Immature natural killer cell (primary cell): ENCODE measurements around the gene CCDC6. TPM values are rescaled to one million over a fixed set of nuclear protein-coding genes. Genes with fewer than 3 reads are reported as not detected.

Source experiments
- DNase-seq, 3 donors: peaks; one replicate each; pipeline ENCODE4 v3.0.0; 2022; ENCODE audit warnings: mixed read lengths in 1 of 3
- H3K27ac Mint-ChIP-seq, 6 donors: one replicate each; pipeline ENCODE4 v1.8.0; 2020; ENCODE audit warnings: mixed read lengths in 6 of 6, mild to moderate bottlenecking in 5 of 6, inconsistent platforms in 4 of 6, moderate library complexity in 3 of 6
- H3K27me3 Mint-ChIP-seq, 3 donors: one replicate each; pipeline ENCODE4 v1.8.0; 2020 to 2021; ENCODE audit warnings: low read depth in 3 of 3, mild to moderate bottlenecking in 3 of 3, mixed read lengths in 3 of 3, moderate library complexity in 3 of 3, inconsistent platforms in 1 of 3
- H3K36me3 Mint-ChIP-seq, 3 donors: one replicate each; pipeline ENCODE4 v1.8.0; 2020; ENCODE audit warnings: mixed read lengths in 3 of 3, inconsistent platforms in 2 of 3, mild to moderate bottlenecking in 2 of 3
- H3K4me1 Mint-ChIP-seq, 2 donors: one replicate each; pipeline ENCODE4 v1.8.0; 2020; ENCODE audit warnings: inconsistent platforms in 2 of 2, mild to moderate bottlenecking in 2 of 2, mixed read lengths in 2 of 2, moderate library complexity in 1 of 2
- H3K4me3 Mint-ChIP-seq, 5 donors: one replicate each; pipeline ENCODE4 v1.8.0; 2020; ENCODE audit warnings: mild to moderate bottlenecking in 5 of 5, mixed read lengths in 5 of 5, inconsistent platforms in 3 of 5, moderate library complexity in 3 of 5
- H3K9me3 Mint-ChIP-seq, 6 donors: one replicate each; pipeline ENCODE4 v1.8.0; 2020; ENCODE audit warnings: mild to moderate bottlenecking in 6 of 6, mixed read lengths in 6 of 6, inconsistent platforms in 4 of 6, moderate library complexity in 3 of 6
- polyA plus RNA-seq, 3 donors: library from polyadenylated mRNA; unstranded; fragments of 300-500 nt; fragmentation: Illumina TruSeq; gene quantifications; one replicate each; pipeline ENCODE4 v1.2.3, GENCODE V29; 2021

Gene CCDC6
- polyA plus RNA-seq, 3 donors from 2014 or later, result 1.6 to 3.5 (median 1.8) TPM

DNA sequence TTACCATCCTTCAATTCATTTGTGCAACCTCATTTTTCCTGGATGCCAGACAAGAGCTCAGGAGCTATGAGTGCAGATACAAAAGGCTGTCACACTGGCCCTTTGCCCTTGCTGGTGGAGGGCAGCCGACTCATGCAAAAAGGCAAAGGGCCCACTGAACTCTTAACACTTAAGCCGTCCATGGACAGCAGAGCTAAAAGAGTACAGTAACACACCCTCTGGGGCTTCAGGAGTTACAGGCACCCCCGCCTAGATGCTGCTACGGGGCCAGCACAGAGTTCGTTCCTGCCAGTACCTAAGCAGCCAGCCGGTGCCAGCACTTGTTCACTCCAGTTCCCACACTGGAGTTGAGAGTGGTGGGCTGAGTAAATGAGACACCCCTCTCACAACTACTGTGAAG lies 83.2 kb downstream of the CCDC6 start:
- Mint-ChIP-seq H3K9me3 (no peaks in the 10 kb centered on the region), H3K4me3 (no peak overlapping the region), H3K27me3 (no peaks in the 10 kb centered on the region), H3K27ac (no peak overlapping the region), H3K4me1 (peaks cover 44 to 79% of the 10 kb centered on the region in 2 donors), H3K36me3 (peaks cover 4 to 11% (median 8%) of the 10 kb centered on the region in 3 donors)
- no peak for DNase-seq

DNA sequence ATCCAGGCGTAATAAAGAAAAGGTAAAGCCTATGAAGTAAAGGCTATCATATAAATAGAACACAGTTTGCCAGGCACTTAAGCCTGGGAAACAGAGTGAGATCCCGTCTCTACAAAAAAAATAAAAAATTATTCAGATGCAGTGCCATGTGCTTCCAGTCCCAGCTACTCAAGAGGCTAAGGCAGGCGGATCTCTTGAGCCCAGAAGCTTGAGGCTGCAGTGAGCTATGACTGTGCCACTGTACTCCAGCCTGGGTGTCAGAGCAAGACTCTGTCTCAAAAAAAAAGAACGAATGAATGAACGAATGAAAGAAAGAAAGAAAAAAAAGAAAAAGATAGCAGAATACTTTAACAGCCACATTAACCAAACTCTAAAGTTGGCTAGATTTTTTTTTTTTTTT lies 85.9 kb downstream of the CCDC6 start:
- Mint-ChIP-seq H3K9me3 (no peaks in the 10 kb centered on the region), H3K4me1 (peaks cover 43 to 76% of the 10 kb centered on the region in 2 donors), H3K4me3 (no peak overlapping the region), H3K27ac (peak overlapping the region in 1 of 6 donors; percentile 29), H3K36me3 (peaks cover 4 to 10% (median 5%) of the 10 kb centered on the region in 3 donors), H3K27me3 (peaks cover 0 to 2% (median 0%) of the 10 kb centered on the region in 3 donors)
- no peak for DNase-seq

DNA sequence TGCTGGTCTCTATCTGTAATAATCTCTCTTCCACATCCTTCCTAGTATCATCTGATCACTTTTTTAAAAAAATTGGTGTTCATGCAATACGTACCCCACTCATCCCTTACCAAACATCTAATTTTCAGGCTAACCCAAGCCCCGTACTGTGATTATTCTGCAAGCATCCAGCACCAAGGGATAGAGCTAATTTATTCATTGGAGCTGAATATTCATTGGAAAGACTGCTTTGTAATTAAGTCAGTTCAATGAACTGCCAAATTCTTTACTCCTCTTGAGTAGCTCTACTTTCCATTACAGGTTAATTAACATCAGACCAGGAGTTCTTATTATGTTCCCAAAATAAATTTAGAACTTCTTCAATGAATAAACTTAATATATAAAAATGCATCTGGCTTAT lies 86.7 kb downstream of the CCDC6 start:
- Mint-ChIP-seq H3K4me1 (peaks cover 38 to 76% of the 10 kb centered on the region in 2 donors), H3K9me3 (no peaks in the 10 kb centered on the region), H3K27me3 (peaks cover 0 to 2% (median 0%) of the 10 kb centered on the region in 3 donors), H3K27ac (peak overlapping the region in 1 of 6 donors; percentile 29), H3K36me3 (peaks cover 0 to 6% (median 1%) of the 10 kb centered on the region in 3 donors), H3K4me3 (peak overlapping the region in 2 of 5 donors; percentile 12 to 30)
- no peak for DNase-seq

DNA sequence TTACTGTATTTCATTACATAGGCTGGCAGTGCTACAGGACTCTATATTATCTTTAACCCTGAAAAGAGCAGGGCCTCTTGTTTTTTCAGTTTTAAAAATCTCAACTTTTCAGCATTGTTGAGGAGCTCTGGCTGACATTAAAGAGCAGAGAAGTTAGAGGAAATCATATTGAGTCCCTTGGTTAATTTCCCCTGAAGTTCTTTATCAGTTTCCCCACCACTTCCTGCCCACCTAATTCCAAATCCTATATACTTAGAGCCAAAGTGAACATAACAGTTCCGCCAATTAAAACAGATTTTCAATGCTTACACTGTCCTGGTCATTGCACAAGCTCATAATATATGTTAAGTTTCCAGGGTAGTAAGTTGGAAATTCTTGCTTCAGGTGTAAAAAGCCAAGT lies 87.1 kb downstream of the CCDC6 start:
- Mint-ChIP-seq H3K27me3 (peaks cover 0 to 2% (median 0%) of the 10 kb centered on the region in 3 donors), H3K4me3 (no peak overlapping the region), H3K27ac (peak overlapping the region in 1 of 6 donors; percentile 29), H3K36me3 (peaks cover 0 to 5% (median 3%) of the 10 kb centered on the region in 3 donors), H3K9me3 (no peaks in the 10 kb centered on the region), H3K4me1 (peaks cover 35 to 72% of the 10 kb centered on the region in 2 donors)
- no peak for DNase-seq

DNA sequence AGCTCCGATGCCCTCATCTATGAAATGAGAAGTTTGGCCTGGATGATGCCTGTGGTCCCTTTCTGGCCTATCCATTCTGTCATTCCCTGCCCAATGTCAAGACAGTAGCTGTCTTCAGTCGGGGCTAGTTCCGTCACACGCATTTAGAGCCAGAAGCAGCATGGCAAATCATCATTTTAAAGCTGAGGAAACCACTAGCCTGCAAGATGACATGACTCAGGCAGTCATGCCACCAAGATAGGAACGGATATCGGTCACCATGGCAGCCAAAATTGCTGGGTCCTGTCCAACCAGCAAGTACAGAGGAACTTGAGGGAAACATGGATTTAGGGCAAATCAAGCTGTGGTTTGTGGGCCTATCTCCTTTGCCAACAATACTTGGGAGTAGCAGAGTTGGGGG lies 88.6 kb downstream of the CCDC6 start:
- peak overlapping the region in 4 of 5 donors; percentile 5 to 72 (median 18) for H3K4me3 Mint-ChIP-seq
- peaks cover 26 to 64% of the 10 kb centered on the region in 2 donors for H3K4me1 Mint-ChIP-seq
- peaks cover 0 to 2% (median 0%) of the 10 kb centered on the region in 3 donors for H3K27me3 Mint-ChIP-seq
- DNase-seq, result peak in 2 of 3 donors; percentile 3
- peak overlapping the region in 3 of 6 donors; percentile 28 to 38 (median 33) for H3K27ac Mint-ChIP-seq
- peaks cover 0 to 14% (median 7%) of the 10 kb centered on the region in 3 donors for H3K36me3 Mint-ChIP-seq
- no peaks in the 10 kb centered on the region for H3K9me3 Mint-ChIP-seq

DNA sequence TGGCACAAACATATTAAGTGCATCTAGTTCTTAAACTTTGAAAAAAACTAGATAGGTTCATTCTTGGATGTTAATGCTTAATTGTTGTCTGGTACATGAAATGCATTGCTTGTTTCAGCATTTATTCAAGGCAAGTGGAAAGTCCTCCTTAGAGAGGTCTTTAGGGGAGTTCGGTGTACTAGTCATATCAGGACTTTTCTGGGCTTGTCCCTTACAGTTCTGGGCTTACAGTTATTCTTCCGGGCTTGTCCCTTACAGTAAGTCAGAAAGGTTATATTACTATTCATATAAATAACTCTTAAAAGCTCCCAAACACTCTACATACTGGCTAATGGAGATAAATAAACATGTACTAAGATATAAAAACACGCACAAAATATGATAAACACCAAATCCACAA lies 91.5 kb downstream of the CCDC6 start:
- no peak overlapping the region for H3K27ac Mint-ChIP-seq
- no peaks in the 10 kb centered on the region for H3K9me3 Mint-ChIP-seq
- H3K4me1 Mint-ChIP-seq, result peaks cover 22 to 46% of the 10 kb centered on the region in 2 donors
- H3K4me3 Mint-ChIP-seq, result no peak overlapping the region
- H3K36me3 Mint-ChIP-seq, result peaks cover 15 to 38% (median 15%) of the 10 kb centered on the region in 3 donors
- no peak for DNase-seq
- H3K27me3 Mint-ChIP-seq, result peaks cover 0 to 2% (median 0%) of the 10 kb centered on the region in 3 donors

DNA sequence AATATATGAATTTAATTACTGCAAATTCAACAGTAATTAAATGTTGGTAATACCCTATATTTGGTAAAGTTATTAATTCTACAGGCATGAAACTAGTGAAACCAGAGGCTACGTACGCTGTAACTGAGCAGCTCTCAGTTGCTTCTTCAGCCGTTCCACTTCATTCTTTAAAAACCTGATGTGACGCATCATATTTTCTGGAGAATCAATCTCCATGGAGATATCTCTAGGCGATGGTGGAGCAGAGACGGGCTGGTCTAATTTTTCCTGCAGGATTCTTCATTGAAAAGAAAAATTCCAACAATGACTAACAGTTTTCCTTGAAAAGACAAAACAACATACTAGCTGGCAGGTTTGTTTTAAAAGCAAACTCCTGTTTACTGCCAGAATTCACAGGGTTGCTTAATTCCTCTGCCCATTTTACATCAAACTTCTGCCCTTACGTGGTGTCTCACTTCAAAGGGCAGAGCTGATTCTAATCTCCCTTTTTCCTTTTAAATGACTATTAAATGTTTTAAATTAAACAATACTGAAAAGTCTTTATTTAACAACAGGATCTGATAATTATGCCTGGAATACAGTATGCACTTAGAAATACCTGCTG lies 93.7 kb downstream of the CCDC6 start:
- Mint-ChIP-seq H3K9me3 (no peaks in the 10 kb centered on the region), H3K4me1 (peaks cover 7 to 29% of the 10 kb centered on the region in 2 donors), H3K27ac (no peak overlapping the region), H3K27me3 (peaks cover 0 to 2% (median 0%) of the 10 kb centered on the region in 3 donors), H3K4me3 (no peak overlapping the region), H3K36me3 (peaks cover 15 to 46% (median 15%) of the 10 kb centered on the region in 3 donors)
- no peak for DNase-seq

DNA sequence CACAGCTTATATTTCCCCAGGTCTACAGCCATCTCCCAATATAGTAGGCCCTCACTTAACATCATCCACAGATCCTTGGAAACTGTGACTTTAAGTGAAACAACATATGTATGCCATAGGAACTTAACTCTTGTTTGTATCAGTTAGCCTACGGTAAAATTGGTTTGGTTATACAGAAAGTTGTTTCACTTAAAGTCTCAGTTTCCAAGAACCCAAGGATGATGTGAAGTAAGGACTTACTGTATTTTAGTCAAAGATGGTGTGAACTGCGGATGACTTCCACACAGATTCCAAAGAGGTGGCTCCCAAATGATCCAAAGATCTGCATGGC lies 96.7 kb downstream of the CCDC6 start:
- Mint-ChIP-seq H3K27me3 (no peaks in the 10 kb centered on the region), H3K27ac (peak overlapping the region in 1 of 6 donors; percentile 2), H3K36me3 (peaks cover 14 to 58% (median 20%) of the 10 kb centered on the region in 3 donors)

DNA sequence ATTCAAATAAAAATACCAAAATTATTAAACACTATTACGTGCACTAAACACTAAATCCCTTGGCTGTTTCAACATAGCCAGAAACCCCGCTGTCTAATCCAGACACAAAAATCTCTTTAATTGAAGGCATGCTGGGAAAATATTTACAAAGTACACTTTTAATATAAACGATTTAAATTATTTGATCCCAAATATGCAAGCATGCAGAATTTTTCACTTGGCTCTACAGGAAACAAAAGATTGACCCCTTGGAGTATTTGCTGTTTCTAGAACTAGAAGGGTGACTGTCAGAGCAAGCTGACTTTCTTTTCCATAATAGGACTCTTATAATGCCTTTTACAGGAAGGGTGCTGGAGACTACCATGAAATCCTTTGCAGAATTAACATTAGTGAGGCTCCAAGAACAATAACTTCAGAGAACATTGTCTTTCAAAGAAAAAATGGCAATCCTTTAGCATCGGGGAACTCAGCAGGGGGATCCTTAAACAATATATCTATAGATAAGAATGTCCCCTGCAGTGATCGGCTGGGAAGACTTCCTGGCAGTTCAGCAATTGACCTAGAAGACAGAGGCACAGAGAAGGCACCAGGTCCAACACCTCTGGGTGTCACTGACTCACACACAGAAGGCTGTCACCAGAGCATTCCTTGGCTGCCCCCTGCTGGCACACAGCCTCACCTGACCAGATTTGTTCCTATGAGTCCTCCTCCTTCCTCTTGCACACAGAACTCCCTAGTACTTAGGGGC lies 97.3 kb downstream of the CCDC6 start:
- Mint-ChIP-seq H3K9me3 (no peaks in the 10 kb centered on the region), H3K4me3 (no peak overlapping the region), H3K27ac (peak overlapping the region in 1 of 6 donors; percentile 2), H3K4me1 (peaks cover 5 to 6% of the 10 kb centered on the region in 2 donors), H3K27me3 (no peaks in the 10 kb centered on the region), H3K36me3 (peaks cover 8 to 61% (median 25%) of the 10 kb centered on the region in 3 donors)
- peak; percentile 34 to 42 (median 41) for DNase-seq

More for the DNA sequence above, 96.7 kb downstream of the CCDC6 start:
- no peak for DNase-seq
- no peak overlapping the region for H3K4me3 Mint-ChIP-seq
- H3K9me3 Mint-ChIP-seq, result no peaks in the 10 kb centered on the region
- peaks cover 5 to 6% of the 10 kb centered on the region in 2 donors for H3K4me1 Mint-ChIP-seq

DNA sequence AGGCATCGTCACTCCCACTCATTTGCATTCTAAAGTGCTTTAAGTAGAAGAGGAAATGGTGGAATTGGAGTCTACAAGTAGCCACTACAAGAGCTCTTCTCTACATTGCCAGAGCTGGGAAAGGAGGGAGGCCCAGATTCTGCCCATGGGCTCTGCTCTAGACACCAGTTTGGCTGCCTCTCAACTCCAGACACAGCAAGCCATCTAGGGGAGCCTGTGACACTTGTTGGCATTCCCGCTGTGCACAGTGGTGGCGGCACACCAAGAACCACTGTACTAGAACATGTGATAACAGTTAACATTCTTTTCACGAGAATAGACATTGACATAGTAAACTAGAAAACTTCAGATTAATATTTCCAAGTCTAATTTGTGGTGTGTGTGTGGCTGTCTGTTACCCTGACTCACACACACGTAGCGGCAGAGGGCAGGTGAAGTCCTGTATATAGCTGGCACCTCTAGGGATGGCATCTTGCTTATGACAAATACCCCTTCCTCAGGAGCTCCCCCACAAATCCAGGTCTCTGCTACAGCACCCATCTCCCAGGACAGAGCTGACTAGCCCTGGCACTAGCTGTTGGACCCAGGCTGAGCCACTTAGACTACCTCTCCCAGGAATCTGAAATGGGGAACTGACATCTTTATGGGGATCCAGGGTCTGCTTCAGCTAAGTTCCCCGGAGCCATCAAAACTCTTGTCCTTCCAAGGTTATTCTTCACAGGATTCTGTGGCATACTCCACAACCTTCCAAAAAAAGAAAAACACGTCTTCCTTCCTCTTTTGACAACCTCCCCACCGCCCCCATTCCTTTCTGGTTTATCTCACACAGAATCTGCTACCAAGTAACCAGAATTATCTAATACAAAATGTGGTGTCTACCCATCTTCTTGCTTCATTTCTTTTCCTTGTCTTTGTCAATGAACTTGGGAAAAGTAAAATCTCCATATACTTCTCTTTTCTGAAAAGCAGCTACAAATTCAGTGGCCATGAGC lies 98.4 kb downstream of the CCDC6 start:
- Mint-ChIP-seq H3K27ac (no peak overlapping the region), H3K27me3 (no peaks in the 10 kb centered on the region), H3K4me1 (peaks cover 5 to 6% of the 10 kb centered on the region in 2 donors), H3K4me3 (no peak overlapping the region), H3K9me3 (no peaks in the 10 kb centered on the region), H3K36me3 (peaks cover 8 to 60% (median 33%) of the 10 kb centered on the region in 3 donors)
- DNase-seq, result no peak

DNA sequence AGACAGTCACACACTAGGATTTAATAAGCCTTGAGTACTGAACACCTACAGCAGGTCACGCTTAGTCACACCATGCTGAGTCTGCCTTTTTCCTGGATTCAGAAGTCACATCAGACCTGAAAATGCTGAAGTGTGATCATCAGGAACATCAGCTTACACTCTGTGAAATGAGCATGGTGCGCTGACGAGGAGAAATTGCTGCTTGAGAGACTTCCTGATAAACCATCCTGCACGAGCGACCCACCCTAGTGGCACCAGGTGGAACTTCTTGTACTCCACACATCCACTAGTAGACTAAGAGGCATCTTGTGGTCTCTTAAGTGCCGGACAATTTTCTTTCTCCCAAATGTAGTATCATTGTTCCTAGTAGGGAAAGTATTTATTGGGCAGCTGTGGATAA lies 101.3 kb downstream of the CCDC6 start:
- Mint-ChIP-seq H3K4me3 (no peak overlapping the region), H3K9me3 (no peaks in the 10 kb centered on the region), H3K4me1 (peaks cover 8 to 22% of the 10 kb centered on the region in 2 donors), H3K27me3 (no peaks in the 10 kb centered on the region), H3K27ac (no peak overlapping the region), H3K36me3 (peaks cover 0 to 38% (median 21%) of the 10 kb centered on the region in 3 donors)
- no peak for DNase-seq

DNA sequence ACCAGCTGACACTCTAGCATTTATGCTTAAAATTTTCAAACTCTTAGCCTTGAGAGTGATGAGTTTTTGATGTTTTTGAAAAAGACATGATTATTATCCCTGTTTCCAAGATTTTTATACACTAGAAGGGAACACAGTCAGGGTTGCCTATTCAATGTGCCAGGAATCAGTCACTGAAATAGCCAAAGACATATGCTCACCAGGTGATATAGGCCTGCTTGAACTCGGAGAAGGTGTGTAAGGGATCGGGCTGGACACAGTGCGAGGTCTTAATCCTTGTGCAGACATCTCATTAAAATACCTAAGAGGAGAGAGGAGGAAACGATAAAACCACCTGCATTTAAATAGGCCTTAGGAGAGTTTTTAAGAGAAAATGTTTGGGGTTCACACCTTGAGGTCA lies 102.1 kb downstream of the CCDC6 start:
- H3K27me3 Mint-ChIP-seq, result peaks cover 0 to 2% (median 2%) of the 10 kb centered on the region in 3 donors
- peaks cover 4 to 39% (median 25%) of the 10 kb centered on the region in 3 donors for H3K36me3 Mint-ChIP-seq
- no peak for DNase-seq
- H3K9me3 Mint-ChIP-seq, result no peaks in the 10 kb centered on the region
- no peak overlapping the region for H3K4me3 Mint-ChIP-seq
- H3K4me1 Mint-ChIP-seq, result peaks cover 5 to 19% of the 10 kb centered on the region in 2 donors
- H3K27ac Mint-ChIP-seq, result no peak overlapping the region

DNA sequence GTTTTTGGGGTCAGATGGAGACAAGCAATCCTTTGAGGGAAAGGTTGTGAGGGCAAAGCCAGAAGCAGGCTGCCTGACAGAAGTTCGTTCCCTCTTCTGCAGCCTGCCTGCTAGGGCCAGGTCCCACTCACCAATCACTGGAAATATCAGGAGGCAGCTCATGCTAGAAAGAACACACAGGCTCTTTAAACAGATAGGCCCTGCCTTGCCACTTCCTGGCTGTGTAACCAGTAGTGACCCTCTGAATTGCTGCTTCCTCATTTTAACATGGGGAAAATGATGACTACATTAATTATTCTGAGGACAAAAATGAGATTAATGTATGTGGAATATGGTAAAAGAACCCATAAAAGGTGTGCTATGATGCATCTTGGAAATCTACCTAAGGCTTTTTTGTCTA lies 102.6 kb downstream of the CCDC6 start:
- peaks cover 3 to 16% of the 10 kb centered on the region in 2 donors for H3K4me1 Mint-ChIP-seq
- peaks cover 0 to 2% (median 2%) of the 10 kb centered on the region in 3 donors for H3K27me3 Mint-ChIP-seq
- no peak overlapping the region for H3K27ac Mint-ChIP-seq
- H3K36me3 Mint-ChIP-seq, result peaks cover 4 to 39% (median 25%) of the 10 kb centered on the region in 3 donors
- no peaks in the 10 kb centered on the region for H3K9me3 Mint-ChIP-seq
- no peak overlapping the region for H3K4me3 Mint-ChIP-seq
- no peak for DNase-seq
